Activated CD4-positive, alpha-beta memory T cell treated with anti-CD3 and anti-CD28 coated beads, Interleukin-2, amount 10 ng/mL, durations not matched to agents 7 days and 5 days (primary cell): ENCODE results near the gene DDX42. TPM values are rescaled to one million over a fixed set of nuclear protein-coding genes. Genes with fewer than 3 reads are reported as not detected.

Experiments used
- CTCF ChIA-PET: fragments of 350-600 bp; sonication (Branson Sonifier 250); formaldehyde crosslinking; loops from one replicate; lab custom pipeline; 2021; ENCODE audit warnings: antibody characterized with exemption, inconsistent platforms; lab: Charles Lee
- POLR2A ChIA-PET: fragments of 350-600 bp; sonication (Branson Sonifier 250); formaldehyde crosslinking; loops from one replicate; lab custom pipeline; 2021; ENCODE audit warnings: antibody characterized with exemption; lab: Charles Lee
- DNase-seq: peaks from one replicate; pipeline ENCODE4 v3.0.0-alpha.2; 2020
- H3K27ac Mint-ChIP-seq: one replicate; pipeline ENCODE4 v1.8.0; 2021; ENCODE audit warnings: mild to moderate bottlenecking, mixed read lengths
- H3K27me3 Mint-ChIP-seq: one replicate; pipeline ENCODE4 v1.8.0; 2021; ENCODE audit warnings: mixed read lengths
- H3K36me3 Mint-ChIP-seq: one replicate; pipeline ENCODE4 v1.8.0; 2021; ENCODE audit warnings: low read depth, mixed read lengths
- H3K4me1 Mint-ChIP-seq: one replicate; pipeline ENCODE4 v1.8.0; 2021; ENCODE audit warnings: mixed read lengths
- H3K4me3 Mint-ChIP-seq: one replicate; pipeline ENCODE4 v1.8.0; 2021; ENCODE audit warnings: mild to moderate bottlenecking, mixed read lengths
- H3K9me3 Mint-ChIP-seq: one replicate; pipeline ENCODE4 v1.8.0; 2021; ENCODE audit warnings: mixed read lengths
- total RNA-seq, 2 experiments: library from RNA; stranded (reverse); gene quantifications; one replicate each; pipeline ENCODE4 v1.2.3, GENCODE V29; 2021

DDX42 gene
- total RNA-seq, 2 experiments from 2014 or later = 113 to 118 TPM

DNA sequence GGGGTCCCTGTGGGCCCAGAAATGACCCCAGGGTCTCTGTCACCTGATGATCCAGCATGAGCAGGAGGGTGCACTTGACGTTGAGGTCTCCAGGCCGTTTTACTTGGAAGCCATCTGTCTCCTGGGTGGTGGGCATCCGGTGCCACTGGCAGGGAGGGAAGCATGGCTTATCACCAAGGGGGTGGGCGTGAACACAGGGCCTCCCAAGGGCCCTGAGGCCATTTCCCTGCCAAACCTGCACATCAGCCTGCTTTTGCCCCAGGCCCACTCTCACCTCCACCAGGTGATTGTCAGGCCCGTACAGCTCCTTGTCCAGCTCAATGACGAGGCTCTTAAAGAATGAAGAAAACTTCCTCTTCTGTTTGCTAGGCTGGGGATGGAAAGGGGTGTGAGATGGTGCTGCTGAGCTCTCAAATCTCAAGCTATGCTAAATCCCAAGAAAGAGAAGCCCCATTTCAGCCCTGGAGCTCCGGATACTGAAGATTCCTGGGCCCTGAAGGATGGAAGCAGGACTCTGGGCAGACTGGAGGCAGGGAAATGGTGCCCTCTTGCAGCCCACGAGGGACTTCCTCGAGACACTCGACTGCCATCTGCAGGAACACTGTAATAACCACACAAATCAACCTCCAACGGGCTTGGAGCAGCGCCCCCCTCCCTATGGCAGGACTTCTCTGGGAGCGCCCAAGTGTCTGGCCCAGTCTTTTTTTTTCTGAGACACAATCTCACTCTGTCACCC lies 60.6 kb downstream of the DDX42 start:
- peak; percentile 72 for DNase-seq
- H3K27me3 Mint-ChIP-seq = no peaks in the 10 kb centered on the region
- POLR2A ChIA-PET = interaction anchor here (1.0 to 10.2 kb wide), 4 partner anchors 6 to 60 kb away, joined by 3 to 194 read pairs (median 22); partner anchors contain the start of genes CCDC47, DDX42 and SMARCD2
- H3K9me3 Mint-ChIP-seq = no peaks in the 10 kb centered on the region
- CTCF ChIA-PET = interaction anchor here (0.8 to 1.8 kb wide), 7 partner anchors 8 to 409 kb away, joined by 3 to 8 read pairs (median 5); partner anchors contain the start of gene STRADA
- no peak overlapping the region for H3K4me3 Mint-ChIP-seq
- peaks cover 74% of the 10 kb centered on the region for H3K36me3 Mint-ChIP-seq
- peaks cover 59% of the 10 kb centered on the region for H3K4me1 Mint-ChIP-seq
- peak overlapping the region; percentile 72 for H3K27ac Mint-ChIP-seq

DNA sequence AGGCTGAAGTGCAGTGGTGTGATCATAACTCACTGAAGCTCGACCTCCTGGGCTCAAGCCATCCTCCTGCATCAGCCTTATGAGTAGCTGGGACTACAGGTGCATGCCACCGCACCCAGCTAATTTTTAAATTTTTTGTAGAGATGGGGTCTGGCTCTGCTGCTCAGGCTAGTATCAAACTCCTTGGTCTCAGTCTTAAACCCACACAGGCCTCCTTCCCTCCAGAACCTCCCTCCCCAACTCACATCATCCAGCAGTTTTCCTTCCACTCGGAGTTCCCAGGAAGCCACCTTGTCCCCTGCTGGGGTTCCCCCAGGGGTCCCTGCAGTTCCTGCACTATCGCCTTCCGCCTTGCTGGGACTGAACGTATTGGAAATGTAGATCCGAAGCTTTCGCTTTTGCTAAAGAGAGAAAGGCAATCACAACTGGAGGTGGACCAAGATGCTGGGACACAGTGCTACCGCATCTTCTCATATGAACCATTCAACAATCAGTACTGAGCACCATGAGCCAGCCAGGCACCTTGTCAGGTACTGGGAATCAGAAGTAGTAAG lies 61.3 kb downstream of the DDX42 start:
- ChIA-PET CTCF (interaction anchor here (1.1 to 1.8 kb wide), 4 partner anchors 11 to 93 kb away, joined by 3 to 8 read pairs (median 6); partner anchors contain the start of gene STRADA), POLR2A (interaction anchor here (1.0 to 10.2 kb wide), 4 partner anchors 5 to 61 kb away, joined by 3 to 194 read pairs (median 22); partner anchors contain the start of genes CCDC47, DDX42 and SMARCD2)
- H3K27me3 Mint-ChIP-seq = no peaks in the 10 kb centered on the region
- H3K27ac Mint-ChIP-seq = no peak overlapping the region
- no peak for DNase-seq
- no peaks in the 10 kb centered on the region for H3K9me3 Mint-ChIP-seq
- no peak overlapping the region for H3K4me3 Mint-ChIP-seq
- peaks cover 55% of the 10 kb centered on the region for H3K4me1 Mint-ChIP-seq
- peaks cover 68% of the 10 kb centered on the region for H3K36me3 Mint-ChIP-seq

DNA sequence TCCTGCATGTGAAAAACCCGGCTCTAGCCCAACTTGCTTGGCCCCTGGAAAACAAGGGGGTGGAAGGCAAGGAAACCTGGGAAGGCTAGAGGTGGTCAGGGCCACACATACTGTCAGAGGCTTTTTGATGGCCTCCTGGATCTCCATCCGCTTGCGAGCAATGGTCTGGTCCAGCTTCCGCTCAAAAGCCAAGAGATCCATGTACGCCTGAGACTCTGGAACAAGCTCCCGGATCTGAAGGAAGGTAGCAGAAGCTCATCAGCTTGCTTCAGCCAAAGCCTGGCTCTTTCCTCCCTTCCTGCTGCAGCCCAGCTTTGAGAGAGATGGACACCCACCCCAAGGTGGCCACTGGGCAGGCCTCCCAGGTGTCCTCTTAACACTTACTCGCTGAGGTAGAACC lies 62.8 kb downstream of the DDX42 start:
- POLR2A ChIA-PET = interaction anchor here (1.3 to 9.7 kb wide), 2 partner anchors 6 to 138 kb away, joined by 3 to 194 read pairs; partner anchors contain the start of genes FTSJ3 and PSMC5
- Mint-ChIP-seq H3K27ac (no peak overlapping the region), H3K27me3 (no peaks in the 10 kb centered on the region), H3K36me3 (peaks cover 68% of the 10 kb centered on the region), H3K4me1 (peaks cover 50% of the 10 kb centered on the region), H3K4me3 (no peak overlapping the region), H3K9me3 (no peaks in the 10 kb centered on the region)
- CTCF ChIA-PET = no interaction called here
- no peak for DNase-seq

DNA sequence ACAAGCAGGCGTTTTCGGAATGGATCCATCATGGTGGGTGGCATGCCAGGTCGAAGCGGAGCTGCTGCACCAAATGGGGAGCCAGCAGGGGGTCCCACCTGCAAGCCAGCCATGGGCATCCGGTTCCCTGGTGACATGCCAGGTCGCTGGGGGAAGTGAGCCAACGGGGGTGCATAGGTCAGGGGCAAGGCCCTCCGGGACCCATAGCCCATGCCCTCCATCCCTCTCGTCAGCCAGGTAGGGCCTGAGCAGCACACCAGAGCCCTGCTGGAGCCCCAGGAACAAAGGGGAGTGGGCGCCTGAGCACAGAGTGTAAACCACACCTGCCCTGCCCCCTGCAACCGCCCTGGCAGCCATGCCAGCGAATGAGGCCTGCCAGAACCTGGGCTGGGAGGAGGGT lies 63.5 kb downstream of the DDX42 start:
- H3K4me3 Mint-ChIP-seq = no peak overlapping the region
- H3K9me3 Mint-ChIP-seq = no peaks in the 10 kb centered on the region
- H3K27ac Mint-ChIP-seq = no peak overlapping the region
- DNase-seq = no peak
- no peaks in the 10 kb centered on the region for H3K27me3 Mint-ChIP-seq
- peaks cover 64% of the 10 kb centered on the region for H3K36me3 Mint-ChIP-seq
- ChIA-PET POLR2A (interaction anchor here (1.3 to 9.7 kb wide), 2 partner anchors 7 to 139 kb away, joined by 3 to 194 read pairs; partner anchors contain the start of genes FTSJ3 and PSMC5), CTCF (no interaction called here)
- H3K4me1 Mint-ChIP-seq = peaks cover 44% of the 10 kb centered on the region

DNA sequence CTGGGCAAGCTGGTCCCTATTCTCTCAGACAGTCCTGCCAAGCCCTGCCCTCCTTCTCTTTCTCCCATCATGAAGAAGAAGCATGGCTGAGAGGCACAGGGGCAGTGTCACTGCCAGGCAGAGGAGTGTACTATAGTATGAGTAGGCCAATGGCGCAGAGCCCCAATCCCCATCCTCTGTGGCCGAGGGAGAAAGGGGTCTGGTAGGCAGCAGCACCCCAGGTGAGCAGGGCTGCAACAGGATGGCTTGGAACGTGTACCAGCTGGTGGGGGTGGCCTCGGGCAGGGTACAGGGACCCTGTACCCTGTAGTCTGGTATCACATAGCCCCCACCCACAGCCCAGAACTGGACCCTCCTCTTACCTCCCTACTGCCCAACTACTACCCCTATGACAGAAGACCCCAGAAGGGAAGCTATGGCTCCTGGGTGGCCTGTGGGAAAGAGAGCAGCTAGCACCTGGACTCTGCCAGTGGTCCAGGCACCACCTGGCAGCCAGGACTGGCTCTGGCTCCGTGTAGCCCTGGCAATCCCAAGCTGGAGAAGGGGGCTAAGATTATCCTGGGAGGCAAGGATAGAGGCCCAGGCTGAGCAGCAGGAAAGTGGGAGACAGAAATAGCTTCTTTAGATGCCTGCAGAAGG lies 64.1 kb downstream of the DDX42 start:
- no peaks in the 10 kb centered on the region for H3K27me3 Mint-ChIP-seq
- no peak overlapping the region for H3K27ac Mint-ChIP-seq
- CTCF ChIA-PET = interaction anchor here (1.5 to 2.9 kb wide), 3 partner anchors 8 to 136 kb away, joined by 4 to 14 read pairs (median 5); no protein-coding TSS in a partner anchor
- no peak for DNase-seq
- no peaks in the 10 kb centered on the region for H3K9me3 Mint-ChIP-seq
- H3K4me3 Mint-ChIP-seq = no peak overlapping the region
- peaks cover 58% of the 10 kb centered on the region for H3K36me3 Mint-ChIP-seq
- H3K4me1 Mint-ChIP-seq = peaks cover 43% of the 10 kb centered on the region
- POLR2A ChIA-PET = interaction anchor here (0.6 to 9.7 kb wide), 7 partner anchors 8 to 308 kb away, joined by 3 to 194 read pairs (median 3); partner anchors contain the start of genes CCDC47, DDX42, ERN1 and FTSJ3

DNA sequence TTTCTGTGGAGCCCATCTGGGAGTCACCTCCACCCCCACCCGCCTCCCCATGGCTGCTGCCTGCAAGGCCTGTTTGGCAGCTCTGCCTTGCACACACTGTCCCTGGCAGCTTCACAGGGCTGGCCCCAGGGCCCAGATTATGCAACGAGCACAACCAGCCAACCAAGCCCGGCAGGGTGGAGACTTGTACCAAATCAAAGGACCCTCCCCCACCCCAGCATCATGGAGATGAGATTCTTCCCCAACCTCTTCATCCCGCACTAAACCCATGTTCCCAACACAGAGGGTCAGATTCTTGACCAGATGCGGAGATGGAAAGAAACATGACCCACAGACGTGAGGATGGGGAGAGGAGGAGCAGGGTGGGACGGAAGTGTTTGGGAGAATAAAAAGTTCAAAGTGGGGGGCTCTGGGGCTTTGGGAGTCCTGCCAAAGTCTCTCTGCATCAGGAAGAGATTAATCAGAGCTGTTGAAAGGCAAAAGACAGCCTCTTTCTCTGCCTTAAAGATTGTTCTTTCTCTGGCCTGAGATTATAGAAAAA lies 64.7 kb downstream of the DDX42 start:
- Mint-ChIP-seq H3K9me3 (no peaks in the 10 kb centered on the region), H3K27ac (peak overlapping the region; percentile 70), H3K4me1 (peaks cover 45% of the 10 kb centered on the region), H3K4me3 (peak overlapping the region; percentile 43), H3K36me3 (peaks cover 52% of the 10 kb centered on the region), H3K27me3 (no peaks in the 10 kb centered on the region)
- POLR2A ChIA-PET = interaction anchor here (0.6 to 9.7 kb wide), 7 partner anchors 8 to 308 kb away, joined by 3 to 194 read pairs (median 3); partner anchors contain the start of genes CCDC47, DDX42, ERN1 and FTSJ3
- CTCF ChIA-PET = interaction anchor here (0.7 to 2.9 kb wide), 5 partner anchors 9 to 136 kb away, joined by 3 to 14 read pairs (median 4); partner anchors contain the start of gene STRADA
- no peak for DNase-seq

DNA sequence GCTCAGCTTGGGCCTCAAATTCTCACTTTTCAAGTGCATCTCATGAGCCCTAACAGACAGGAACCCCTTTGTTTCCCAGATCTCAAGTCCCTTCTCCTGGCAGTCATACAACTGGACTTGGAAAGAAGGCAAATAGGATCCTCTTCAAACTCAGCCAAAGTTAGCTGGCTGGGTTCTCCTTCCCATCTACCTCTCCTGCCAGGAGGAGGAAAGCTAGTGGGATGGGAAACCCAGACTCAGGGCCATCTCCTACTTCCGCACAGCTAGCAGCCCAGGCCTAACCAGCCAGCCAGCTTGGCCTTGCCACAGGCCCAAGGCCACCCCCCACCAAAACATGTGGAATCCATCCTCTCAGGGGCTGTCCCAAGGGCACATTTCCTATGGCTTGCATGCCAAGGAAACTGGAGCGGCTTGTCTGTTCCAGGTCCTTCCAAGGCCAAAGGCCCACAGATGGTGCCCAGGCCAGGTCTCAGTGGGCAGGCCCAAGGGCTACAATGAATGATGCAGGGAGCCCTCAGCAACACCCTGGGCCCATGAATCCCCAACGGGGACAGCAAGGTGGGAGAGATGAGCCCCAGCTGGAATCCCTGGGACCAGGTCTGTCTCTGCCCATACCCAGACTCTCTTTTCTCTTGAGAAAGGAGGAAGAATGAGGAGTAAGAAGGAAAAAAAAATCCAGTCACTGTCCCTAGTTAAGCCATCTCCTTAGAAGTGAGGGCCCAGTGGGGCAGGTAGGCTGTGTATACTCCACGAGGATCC lies 66.8 kb downstream of the DDX42 start:
- H3K27ac Mint-ChIP-seq = peak overlapping the region; percentile 87
- no peaks in the 10 kb centered on the region for H3K9me3 Mint-ChIP-seq
- ChIA-PET POLR2A (interaction anchor here (1.3 to 9.7 kb wide), 7 partner anchors 8 to 145 kb away, joined by 4 to 194 read pairs (median 18); partner anchors contain the start of genes CCDC47, DDX42, FTSJ3 and LIMD2), CTCF (interaction anchor here (1.4 to 3.3 kb wide), 3 partner anchors 8 to 25 kb away, joined by 6 to 28 read pairs (median 14); partner anchors contain the start of gene FTSJ3)
- H3K36me3 Mint-ChIP-seq = peaks cover 31% of the 10 kb centered on the region
- no peaks in the 10 kb centered on the region for H3K27me3 Mint-ChIP-seq
- peaks cover 44% of the 10 kb centered on the region for H3K4me1 Mint-ChIP-seq
- no peak for DNase-seq
- peak overlapping the region; percentile 97 for H3K4me3 Mint-ChIP-seq

DNA sequence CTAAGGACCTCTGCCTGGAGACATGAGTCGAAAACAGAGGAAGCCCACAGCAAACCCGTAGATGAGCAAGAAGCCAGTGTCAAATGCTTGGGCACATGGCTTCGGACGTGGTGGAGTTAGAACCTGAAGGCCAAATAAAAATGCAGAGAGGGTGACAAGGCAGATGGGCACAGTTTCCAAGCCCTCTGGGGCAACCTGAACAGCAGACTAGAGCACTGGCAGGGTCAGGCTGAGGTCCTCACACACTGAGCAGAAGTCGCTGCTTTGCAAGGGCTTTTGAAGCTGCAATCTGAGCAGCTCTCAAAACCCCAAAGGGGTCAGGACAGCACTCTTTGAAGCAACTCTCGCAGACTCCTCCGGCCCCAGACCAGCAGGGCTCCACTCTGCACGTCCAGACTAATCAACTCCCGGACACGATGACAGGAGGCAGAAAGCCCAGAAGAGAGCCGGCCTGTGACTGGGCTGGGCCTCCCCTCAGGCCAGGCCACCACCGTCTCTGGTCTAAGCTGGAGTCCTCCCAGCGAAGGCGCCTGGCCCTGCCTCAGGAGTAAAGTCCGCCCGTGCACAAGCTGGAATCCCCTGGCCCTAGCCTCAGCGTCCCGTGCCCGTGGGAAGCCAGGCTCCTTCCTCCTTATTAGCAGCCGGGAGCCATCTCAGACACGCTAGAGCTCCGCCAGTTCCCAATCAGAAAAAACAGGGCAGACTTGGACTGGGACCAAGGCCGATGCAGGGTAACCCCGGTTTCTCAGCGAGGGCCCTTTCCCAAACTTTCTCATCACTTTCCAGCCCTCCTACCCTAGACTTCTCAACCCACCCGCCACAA lies 67.6 kb downstream of the DDX42 start:
- CTCF ChIA-PET = interaction anchor here (0.9 to 3.3 kb wide), 3 partner anchors 12 to 66 kb away, joined by 3 to 28 read pairs (median 6); partner anchors contain the start of gene FTSJ3
- H3K27me3 Mint-ChIP-seq = no peaks in the 10 kb centered on the region
- H3K4me3 Mint-ChIP-seq = peak overlapping the region; percentile 97
- peaks cover 44% of the 10 kb centered on the region for H3K4me1 Mint-ChIP-seq
- POLR2A ChIA-PET = interaction anchor here (0.8 to 9.7 kb wide), 11 partner anchors 11 to 664 kb away, joined by 3 to 194 read pairs (median 7); partner anchors contain the start of genes CCDC47, DDX42, DDX5 and FTSJ3
- H3K36me3 Mint-ChIP-seq = peaks cover 27% of the 10 kb centered on the region
- no peaks in the 10 kb centered on the region for H3K9me3 Mint-ChIP-seq
- peak overlapping the region; percentile 87 for H3K27ac Mint-ChIP-seq
- no peak for DNase-seq

DNA sequence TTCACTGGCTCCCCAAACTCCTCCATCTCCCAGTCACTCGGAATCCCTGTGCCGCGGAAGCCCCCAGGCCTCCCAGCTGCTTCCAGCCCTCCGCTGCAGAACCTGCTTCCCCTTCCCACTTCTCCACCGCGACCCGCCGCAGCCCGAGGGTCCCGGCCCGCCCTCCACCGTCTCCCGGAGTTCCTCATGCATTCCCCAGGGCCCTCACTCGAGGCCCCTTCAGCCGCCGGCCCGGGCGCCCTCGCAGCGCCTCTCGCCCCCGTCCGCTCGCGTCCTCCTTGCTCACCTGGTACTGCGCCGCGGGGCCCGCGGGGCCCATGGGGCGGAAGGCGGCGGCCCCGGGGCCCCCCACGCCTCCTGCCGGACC lies 68.2 kb downstream of the DDX42 start:
- DNase-seq = no peak
- Mint-ChIP-seq H3K36me3 (peaks cover 21% of the 10 kb centered on the region), H3K9me3 (no peaks in the 10 kb centered on the region), H3K27me3 (no peaks in the 10 kb centered on the region), H3K4me3 (peak overlapping the region; percentile 97), H3K27ac (peak overlapping the region; percentile 87), H3K4me1 (peaks cover 44% of the 10 kb centered on the region)
- POLR2A ChIA-PET = interaction anchor here (0.8 to 9.7 kb wide), 10 partner anchors 12 to 663 kb away, joined by 3 to 194 read pairs (median 8); partner anchors contain the start of genes CCDC47, DDX42, DDX5 and FTSJ3
- CTCF ChIA-PET = interaction anchor here (0.9 to 3.3 kb wide), 3 partner anchors 12 to 66 kb away, joined by 3 to 28 read pairs (median 6); partner anchors contain the start of gene FTSJ3

DNA sequence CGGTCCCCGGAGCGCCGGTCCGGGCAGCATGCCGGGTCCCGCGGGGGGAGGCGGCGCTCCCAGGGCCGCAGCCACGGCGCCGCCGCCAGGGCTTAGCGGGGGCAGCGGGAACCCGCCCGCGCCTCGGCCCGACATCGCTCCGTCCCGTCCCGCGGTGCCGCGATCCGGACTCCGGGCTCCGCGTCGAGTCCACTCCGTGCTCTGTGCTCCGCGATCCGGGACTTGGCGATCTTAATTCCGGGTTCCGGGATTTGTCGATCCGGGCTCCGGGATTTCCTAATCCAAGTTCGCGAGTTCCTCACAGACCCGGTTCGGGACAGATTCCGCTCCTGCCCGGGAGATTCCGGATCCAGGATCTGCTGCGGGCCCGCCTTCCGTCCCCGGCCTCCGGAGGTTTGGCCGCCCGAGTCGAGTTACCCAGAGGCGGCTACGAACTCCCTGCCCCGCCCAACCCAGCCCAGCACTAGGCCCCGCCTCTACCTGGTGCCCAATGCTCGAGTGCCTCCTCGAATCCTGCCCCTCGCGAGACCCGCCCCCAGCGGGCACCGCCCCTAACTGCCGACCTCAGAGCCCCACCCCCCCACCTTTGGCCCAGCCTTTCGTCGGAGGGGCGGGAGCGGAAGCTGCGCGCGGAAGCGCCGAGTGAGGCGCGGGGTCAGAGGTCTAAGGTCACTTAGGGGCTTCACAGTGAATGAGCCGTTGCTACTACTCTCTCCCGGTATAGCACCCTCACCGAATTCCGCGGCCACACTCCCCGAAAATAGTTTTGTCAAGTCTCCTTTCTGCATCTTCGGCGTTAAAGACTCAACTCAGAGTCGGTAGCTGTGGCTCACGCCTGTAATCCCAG lies 68.8 kb downstream of the DDX42 start, which contains the start of gene SMARCD2:
Gene SMARCD2, minus strand, starts transcription at position 146 of the 847 bp plus-strand sequence. Its CDS starts 11 bp downstream, at position 135.
- ChIA-PET CTCF (interaction anchor here (0.8 to 3.3 kb wide), 9 partner anchors 8 to 69 kb away, joined by 3 to 28 read pairs (median 4); partner anchors contain the start of genes CCDC47, DDX42 and FTSJ3), POLR2A (interaction anchor here (0.8 to 9.7 kb wide), 21 partner anchors 11 to 664 kb away, joined by 3 to 194 read pairs (median 7); partner anchors contain the start of genes CCDC47, CEP95, DCAF7 and DDX42)
- peak; percentile 99 for DNase-seq
- H3K9me3 Mint-ChIP-seq = no peaks in the 10 kb centered on the region
- no peaks in the 10 kb centered on the region for H3K27me3 Mint-ChIP-seq
- peak within 1 kb of the TSS; percentile 96 for H3K27ac Mint-ChIP-seq
- peak within 1 kb of the TSS; percentile 97 for H3K4me3 Mint-ChIP-seq
- H3K4me1 Mint-ChIP-seq = peaks cover 46% of the 10 kb centered on the region
- H3K36me3 Mint-ChIP-seq = peaks cover 20% of the 10 kb centered on the region
